Fibroblast of skin of left quadriceps (primary cell): ENCODE data around the gene DDIT3.

Experiments used
- DNase-seq, 2 experiments: peaks; one replicate each; pipeline ENCODE4 v3.0.0-alpha.2; 2013; ENCODE audit warnings: low read depth in 2 of 2

DDIT3 gene

GRCh38 chr12:57467915-57468314, 52.4 kb downstream of the DDIT3 start:
- DNase-seq: no peak

GRCh38 chr12:57467212-57467874, 53.0 kb downstream of the DDIT3 start:
- no peak for DNase-seq
